GM12878 (cell line): ENCODE data around the gene PTPRN2. TPM values are rescaled to one million over a fixed set of nuclear protein-coding genes. Genes with fewer than 3 reads are reported as not detected.

Experiments
- ATAC-seq: fragments of 200-7000 bp; cut with Tn5 transposase; 3 replicates; pipeline ENCODE4 v1.9.1; 2020; ENCODE audit warnings: mild to moderate bottlenecking, moderate library complexity
- BruUV-seq: library from RNA; stranded (reverse); fragments of 400-500 nt; replicated peaks from 2 replicates; lab custom pipeline; 2021; lab: Mats Ljungman, UMichigan
- CTCF ChIA-PET: fragments of 300-600 bp; sonication (Branson Sonifier 250); formaldehyde crosslinking; extraction: SDS; loops from one replicate; lab custom pipeline; 2021; ENCODE audit warnings: inconsistent platforms; lab: Yijun Ruan, JAX
- POLR2A ChIA-PET: fragments of 350-600 bp; formaldehyde crosslinking; extraction: SDS; loops from one replicate; lab custom pipeline; 2021; ENCODE audit warnings: inconsistent platforms; lab: Charles Lee
- RAD21 ChIA-PET: fragments of 300-600 bp; sonication (Branson Sonifier 250); formaldehyde crosslinking; loops from one replicate; lab custom pipeline; 2023; ENCODE audit warnings: antibody characterized with exemption; ENCODE audit not compliant: unreplicated experiment; lab: Charles Lee
- SMC1A ChIA-PET: fragments of 300-600 bp; sonication (Branson Sonifier 250); formaldehyde crosslinking; loops from one replicate; lab custom pipeline; 2023; ENCODE audit not compliant: unreplicated experiment, uncharacterized antibody; lab: Charles Lee
- DNase-seq: peaks from one replicate; pipeline ENCODE4 v3.0.0-alpha.2; 2011; ENCODE audit warnings: low read depth, low spot score
- FAIRE-seq: peaks from 3 replicates; lab custom pipeline; 2011; peaks lifted over from hg19 to GRCh38; lab: Jason Lieb, UNC
- H2AFZ ChIP-seq: 2 replicates; pipeline ENCODE4 v1.6.0; 2011; ENCODE audit warnings: low read depth, low read length, control low read depth; ENCODE audit not compliant: control insufficient read depth
- H3K27ac ChIP-seq: 2 replicates; pipeline ENCODE4 v1.5.1; 2011; ENCODE audit warnings: control low read depth; ENCODE audit not compliant: control insufficient read depth, insufficient read depth
- H3K27me3 ChIP-seq, 2 experiments: replicated peaks in 1 of 2; 2 replicates each; pipeline versions ENCODE4 v1.6.0 to v1.6.1; 2011; ENCODE audit warnings: low read length in 1 of 2; ENCODE audit not compliant: control insufficient read depth in 2 of 2, insufficient read depth in 2 of 2
- H3K36me3 ChIP-seq, 2 experiments: 2 replicates each; pipeline ENCODE4 v1.5.1; 2011; ENCODE audit warnings: low read length in 1 of 2; ENCODE audit not compliant: control insufficient read depth in 2 of 2, insufficient read depth in 2 of 2
- H3K4me1 ChIP-seq: 2 replicates; pipeline ENCODE4 v1.6.1; 2011; ENCODE audit warnings: mild to moderate bottlenecking, low read length, moderate library complexity, mixed read lengths; ENCODE audit not compliant: control insufficient read depth, insufficient read depth
- H3K4me2 ChIP-seq: 2 replicates; pipeline ENCODE4 v1.6.0; 2011; ENCODE audit warnings: control low read depth; ENCODE audit not compliant: control insufficient read depth, insufficient read depth
- H3K4me3 ChIP-seq: fragments of 200-600 bp; sonication (generic); 2 replicates; pipeline ENCODE4 v1.5.1; 2016
- H3K79me2 ChIP-seq: 2 replicates; pipeline ENCODE4 v1.6.0; 2011; ENCODE audit warnings: low read length; ENCODE audit not compliant: control insufficient read depth, insufficient read depth
- H3K9ac ChIP-seq: 2 replicates; pipeline ENCODE4 v1.8.0; 2011; ENCODE audit warnings: low read length, control low read depth, mixed read lengths; ENCODE audit not compliant: control insufficient read depth, insufficient read depth
- H3K9me3 ChIP-seq: replicated peaks from 3 replicates; pipeline ENCODE4 v1.5.1; 2011; ENCODE audit warnings: mild to moderate bottlenecking, low read length; ENCODE audit not compliant: control insufficient read depth, insufficient read depth
- H4K20me1 ChIP-seq: 2 replicates; pipeline ENCODE4 v1.6.0; 2011; ENCODE audit not compliant: control insufficient read depth, insufficient read depth
- ELK1 ChIP-seq: IDR thresholded peaks from 2 replicates; pipeline ENCODE4 v1.6.1; 2012; ENCODE audit warnings: low read depth, low read length, improper control_type of control experiment
- EP300 ChIP-seq, 2 experiments: fragments of 150-350 bp in 1 of 2; IDR thresholded peaks; 2 replicates each; pipeline ENCODE4 v1.6.1; 2011 to 2012; ENCODE audit warnings: low read depth in 2 of 2, low read length in 2 of 2, borderline replicate concordance in 1 of 2, improper control_type of control experiment in 1 of 2, inconsistent platforms in 1 of 2; ENCODE audit not compliant: control insufficient read depth in 1 of 2
- IKZF2 ChIP-seq, 2 experiments: fragments of 450-650 bp; IDR thresholded peaks; 2 replicates each; pipeline ENCODE4 v1.6.1; 2017; ENCODE audit warnings: mild to moderate bottlenecking in 2 of 2, moderate library complexity in 2 of 2
- MAX ChIP-seq: IDR thresholded peaks from 2 replicates; pipeline ENCODE4 v1.6.1; 2012; ENCODE audit warnings: low read depth, low read length, improper control_type of control experiment
- PKNOX1 ChIP-seq: fragments of 450-650 bp; IDR thresholded peaks from 2 replicates; pipeline ENCODE4 v1.6.1; 2016; ENCODE audit warnings: mild to moderate bottlenecking
- POLR2A ChIP-seq: IDR thresholded peaks from 2 replicates; pipeline ENCODE4 v1.6.1; 2011; ENCODE audit warnings: low read depth, mild to moderate bottlenecking, low read length
- RBBP5 ChIP-seq: fragments of 200-600 bp; sonication (generic); conservative IDR thresholded peaks from 2 replicates; pipeline ENCODE4 v1.6.1; 2016
- SMAD1 ChIP-seq: fragments of 450-650 bp; IDR thresholded peaks from 2 replicates; pipeline ENCODE4 v1.6.1; 2018; ENCODE audit warnings: mild to moderate bottlenecking, low read depth; ENCODE audit not compliant: partially characterized antibody
- SRF ChIP-seq, 2 experiments: IDR thresholded peaks; 2 replicates each; pipeline ENCODE4 v1.6.1; 2011; ENCODE audit warnings: low read depth in 2 of 2, low read length in 2 of 2, mild to moderate bottlenecking in 1 of 2, moderate library complexity in 1 of 2
- TBL1XR1 ChIP-seq: IDR thresholded peaks from 2 replicates; pipeline ENCODE4 v1.6.1; 2012; ENCODE audit warnings: low read depth, low read length, improper control_type of control experiment
- ZZZ3 ChIP-seq: IDR thresholded peaks from 2 replicates; pipeline ENCODE4 v1.6.1; 2011; ENCODE audit warnings: low read depth; ENCODE audit not compliant: control insufficient read depth, insufficient read length
- WGBS: methylation state at CpG from one replicate; pipeline ENCODE4 v1.1.6; 2016; ENCODE audit warnings: low lambda C conversion rate; ENCODE audit not compliant: insufficient replicate concordance, insufficient coverage; ENCODE audit errors: missing lambda C conversion rate; 5-methylcytosine and 5-hydroxymethylcytosine counted together
- in situ Hi-C: fragments of 300-500 bp; cut with MboI; formaldehyde crosslinking; loops from 9 replicates; pipeline ENCODE4 v1.14.3; 2018; ENCODE audit warnings: mixed read lengths
- intact Hi-C: fragments of 100-400 bp; cut with micrococcal nuclease; formaldehyde crosslinking; loops from one replicate; pipeline ENCODE4 v1.14.2; 2022; ENCODE audit not compliant: unreplicated experiment
- polyA plus RNA-seq, 11 experiments: library from polyadenylated mRNA; depleted of rRNA in 4 of 11; unstranded in 6 of 11; stranded (reverse) in 5 of 11; fragments of >200 nt; fragmentation: Nextera tagmentation in 4 of 11; fragmentation: Illumina TruSeq in 1 of 11; extraction: Ambion mirVana in 4 of 11; extraction: Trizol in 1 of 11; gene quantifications; 1 replicate in 1 of 11; 2 replicates in 10 of 11; pipeline versions ENCODE4 v1.2.1 to v1.2.3, GENCODE V29; 2011 to 2016; ENCODE audit warnings: inconsistent platforms in 2 of 11, missing spikeins in 2 of 11, low read depth in 1 of 11
- total RNA-seq, 4 experiments: library from RNA; depleted of rRNA in 3 of 4; stranded (reverse); fragments of >200 nt in 3 of 4; fragmentation: Illumina TruSeq in 1 of 4; extraction: Trizol in 1 of 4; gene quantifications; 2 replicates each; pipeline versions ENCODE4 v1.2.1 to v1.2.3, GENCODE V29; 2013 to 2021

Gene PTPRN2
- total and polyA plus RNA-seq, 10 of the 15 experiments (the other 5 are each of a cell fraction or from before 2014, with no cell fraction given): 5.4 TPM; not detected in 9

- Histone ChIP-seq H2AFZ (no peak overlapping the region), H3K9me3 (no peaks in the 10 kb centered on the region; the same call in 2 of the 3 replicates), H3K4me2 (no peak overlapping the region), H3K4me1 (no peaks in the 10 kb centered on the region), H3K27ac (no peak overlapping the region), H3K36me3 (no peaks in the 10 kb centered on the region), H3K79me2 (no peaks in the 10 kb centered on the region), H4K20me1 (no peaks in the 10 kb centered on the region), H3K9ac (no peak overlapping the region), H3K27me3 (no peaks in the 10 kb centered on the region), H3K4me3 (no peak overlapping the region)
- 48% methylated on average over 14 of the region's 14 CpGs for WGBS
- no peak for DNase-seq
- intact Hi-C loops (no loop called here), in situ Hi-C loops (no loop called here)
- no peak for TF ChIP-seq SMAD1
- no peak for TF ChIP-seq PKNOX1
- no peak for TF ChIP-seq ELK1
- TF ChIP-seq EP300 (IDR thresholded peaks at IDR 0.05; ENCODE audit: borderline replicate concordance in 1 of 2, control insufficient read depth in 1 of 2, low read depth in 2 of 2, low read length in 2 of 2): no peak
- no peak for TF ChIP-seq POLR2A
- TF ChIP-seq MAX: no peak
- TF ChIP-seq SRF (IDR thresholded peaks at IDR 0.05; ENCODE audit: low read depth in 2 of 2, low read length in 2 of 2): no peak
- TF ChIP-seq ZZZ3: no peak
- no peak for TF ChIP-seq TBL1XR1
- TF ChIP-seq RBBP5: no peak
- no peak for TF ChIP-seq IKZF2 (IDR thresholded peaks at IDR 0.05)
- ATAC-seq: no peak
- BruUV-seq: no TSS peak
- RAD21 ChIA-PET: no interaction called here
- SMC1A ChIA-PET: no interaction called here
- no peak for FAIRE-seq
- CTCF ChIA-PET: no interaction called here
- POLR2A ChIA-PET: no interaction called here
These were observed 534.3 kb downstream of the PTPRN2 start for GRCh38 chr7:158053183-158053915.
